T-helper 1 cell treated with Interleukin-12 subunit alpha and Interleukin-12 subunit beta and Interleukin-4 antibody, amounts not matched to agents 30 μg/mL and 1 μg/mL, for 36 hours (primary cell): Measurements from ENCODE around the gene DNAJB9.
"Not testable (repeated sequence)": the region's sequence is repeated elsewhere in the genome, so short reads cannot be mapped to it uniquely, and the experiment has no call there.

ENCODE experiments used
- H3K27ac Mint-ChIP-seq: one replicate; pipeline ENCODE4 v1.8.0; 2021; ENCODE audit warnings: mild to moderate bottlenecking, mixed read lengths
- H3K27me3 Mint-ChIP-seq: one replicate; pipeline ENCODE4 v1.8.0; 2021; ENCODE audit warnings: low read depth, mixed read lengths
- H3K36me3 Mint-ChIP-seq: one replicate; pipeline ENCODE4 v1.8.0; 2021; ENCODE audit warnings: low read depth, mixed read lengths
- H3K4me1 Mint-ChIP-seq: one replicate; pipeline ENCODE4 v1.8.0; 2021; ENCODE audit warnings: low read depth, mixed read lengths
- H3K4me3 Mint-ChIP-seq: one replicate; pipeline ENCODE4 v1.8.0; 2021; ENCODE audit warnings: mild to moderate bottlenecking, moderate library complexity, mixed read lengths
- H3K9me3 Mint-ChIP-seq: one replicate; pipeline ENCODE4 v1.8.0; 2021; ENCODE audit warnings: mixed read lengths

DNAJB9 gene

DNA sequence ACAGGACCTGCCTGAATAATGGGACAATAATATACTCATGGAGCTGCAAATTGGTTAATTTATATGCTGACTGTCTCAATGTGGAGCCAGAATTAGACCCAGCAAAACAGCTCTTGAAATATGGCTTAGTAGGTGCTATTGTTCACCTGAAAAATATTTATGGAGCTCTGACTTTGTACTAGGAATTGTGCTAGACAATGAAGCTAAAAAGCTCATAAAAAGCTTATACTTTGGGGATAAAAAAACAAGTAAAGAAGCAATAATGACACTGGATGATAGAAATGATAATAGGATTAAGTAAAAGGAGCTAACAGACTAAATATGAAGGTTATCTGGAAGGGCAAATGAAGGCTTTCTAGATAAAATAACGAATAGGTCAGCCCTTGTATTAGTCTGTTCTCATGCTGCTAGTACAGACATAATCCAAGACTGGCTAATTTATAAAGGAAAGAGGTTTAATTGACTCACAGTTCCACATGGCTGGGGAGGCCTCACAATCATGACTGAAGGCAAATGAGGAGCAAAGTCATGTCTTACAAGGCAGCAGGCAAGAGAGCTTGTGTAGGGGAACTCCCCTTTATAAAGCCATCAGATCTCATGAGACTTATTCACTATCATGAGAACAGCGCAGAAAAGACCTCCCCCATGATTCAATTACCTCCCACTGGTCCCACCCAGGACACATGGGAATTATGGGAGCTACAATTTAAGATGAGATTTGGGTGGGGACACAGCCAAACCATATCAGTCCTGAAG lies 21.4 kb upstream of the DNAJB9 start:
- H3K4me1 Mint-ChIP-seq, H3K9me3 Mint-ChIP-seq, H3K27ac Mint-ChIP-seq, H3K27me3 Mint-ChIP-seq, H3K4me3 Mint-ChIP-seq, H3K36me3 Mint-ChIP-seq: not testable (repeated sequence)

GRCh38 chr7:108556665-108557064 lies 13.0 kb upstream of the DNAJB9 start:
- Mint-ChIP-seq H3K36me3 (peaks cover 31% of the 10 kb centered on the region), H3K9me3 (peaks cover 24% of the 10 kb centered on the region)
- H3K4me1 Mint-ChIP-seq, H3K27ac Mint-ChIP-seq, H3K27me3 Mint-ChIP-seq, H3K4me3 Mint-ChIP-seq: not testable (repeated sequence)

DNA sequence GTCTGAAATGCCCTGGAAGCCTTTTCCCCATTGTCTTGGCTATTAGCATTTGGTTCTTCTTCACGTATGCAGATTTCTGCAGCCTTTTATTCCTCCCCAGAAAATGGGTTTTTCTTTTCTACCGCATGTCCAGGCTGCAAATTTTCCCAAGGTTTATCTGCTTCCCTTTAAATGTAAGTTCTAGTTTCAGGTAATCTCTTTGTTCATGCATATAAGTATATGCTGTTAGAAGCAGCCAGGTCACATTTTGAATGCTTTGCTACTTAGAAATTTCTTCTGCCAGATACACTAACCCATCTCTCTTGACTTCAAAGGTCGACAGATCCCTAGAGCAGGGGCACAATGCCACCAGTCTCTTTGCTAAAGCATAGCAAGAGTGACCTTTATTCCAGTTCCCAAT lies 12.5 kb upstream of the DNAJB9 start:
- Mint-ChIP-seq H3K36me3 (peaks cover 31% of the 10 kb centered on the region), H3K4me1 (peaks cover 2% of the 10 kb centered on the region), H3K27ac (no peak overlapping the region), H3K4me3 (no peak overlapping the region), H3K27me3 (no peaks in the 10 kb centered on the region), H3K9me3 (peaks cover 24% of the 10 kb centered on the region)

GRCh38 chr7:108557617-108558016 lies 12.1 kb upstream of the DNAJB9 start:
- Mint-ChIP-seq H3K9me3 (peaks cover 24% of the 10 kb centered on the region), H3K27ac (no peak overlapping the region), H3K4me1 (no peaks in the 10 kb centered on the region), H3K4me3 (no peak overlapping the region), H3K36me3 (peaks cover 34% of the 10 kb centered on the region), H3K27me3 (no peaks in the 10 kb centered on the region)

- Mint-ChIP-seq H3K9me3 (peaks cover 24% of the 10 kb centered on the region), H3K27ac (no peak overlapping the region), H3K4me3 (no peak overlapping the region), H3K27me3 (no peaks in the 10 kb centered on the region), H3K4me1 (no peaks in the 10 kb centered on the region), H3K36me3 (peaks cover 37% of the 10 kb centered on the region)
These were observed 10.4 kb upstream of the DNAJB9 start for GRCh38 chr7:108559253-108559652.

- no peaks in the 10 kb centered on the region for H3K27me3 Mint-ChIP-seq
- H3K27ac Mint-ChIP-seq = no peak overlapping the region
- H3K36me3 Mint-ChIP-seq = peaks cover 46% of the 10 kb centered on the region
- H3K4me3 Mint-ChIP-seq = no peak overlapping the region
- peaks cover 24% of the 10 kb centered on the region for H3K9me3 Mint-ChIP-seq
- H3K4me1 Mint-ChIP-seq = peaks cover 6% of the 10 kb centered on the region
These were observed 8.5 kb upstream of the DNAJB9 start for GRCh38 chr7:108561047-108561619.

DNA sequence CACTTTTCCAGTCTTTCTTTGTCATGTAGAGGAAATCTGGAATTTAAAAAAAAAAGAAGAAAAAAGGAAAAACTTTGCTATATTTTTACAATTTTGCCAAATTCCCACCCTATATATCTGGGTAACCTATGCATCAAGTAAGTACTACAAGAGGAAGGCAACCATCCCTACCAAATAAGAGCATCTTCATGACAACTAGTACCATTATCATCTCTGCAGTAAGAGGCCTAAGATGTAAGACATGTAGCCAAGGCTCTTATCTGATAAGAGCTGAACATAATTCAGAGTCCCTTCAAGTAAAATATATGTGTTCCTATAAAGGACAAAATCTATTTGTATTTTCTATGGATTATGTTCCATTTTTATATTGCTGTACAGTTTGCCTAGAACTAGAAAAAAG lies 3.7 kb upstream of the DNAJB9 start:
- peaks cover 18% of the 10 kb centered on the region for H3K4me1 Mint-ChIP-seq
- H3K27me3 Mint-ChIP-seq = no peaks in the 10 kb centered on the region
- H3K27ac Mint-ChIP-seq = no peak overlapping the region
- H3K9me3 Mint-ChIP-seq = peaks cover 4% of the 10 kb centered on the region
- peaks cover 34% of the 10 kb centered on the region for H3K36me3 Mint-ChIP-seq
- H3K4me3 Mint-ChIP-seq = no peak overlapping the region

GRCh38 chr7:108568801-108569380 lies 783 bp upstream of the DNAJB9 start:
- peak overlapping the region; percentile 96 for H3K27ac Mint-ChIP-seq
- H3K9me3 Mint-ChIP-seq = peaks cover 4% of the 10 kb centered on the region
- H3K4me1 Mint-ChIP-seq = peaks cover 34% of the 10 kb centered on the region
- H3K36me3 Mint-ChIP-seq = peaks cover 40% of the 10 kb centered on the region
- no peaks in the 10 kb centered on the region for H3K27me3 Mint-ChIP-seq
- H3K4me3 Mint-ChIP-seq = peak overlapping the region; percentile 93

- no peaks in the 10 kb centered on the region for H3K27me3 Mint-ChIP-seq
- peaks cover 39% of the 10 kb centered on the region for H3K36me3 Mint-ChIP-seq
- peak overlapping the region; percentile 96 for H3K27ac Mint-ChIP-seq
- H3K4me3 Mint-ChIP-seq = peak overlapping the region; percentile 93
- H3K4me1 Mint-ChIP-seq = peaks cover 38% of the 10 kb centered on the region
- H3K9me3 Mint-ChIP-seq = peaks cover 4% of the 10 kb centered on the region
These were observed 577 bp downstream of the DNAJB9 start for GRCh38 chr7:108570146-108570755.

DNA sequence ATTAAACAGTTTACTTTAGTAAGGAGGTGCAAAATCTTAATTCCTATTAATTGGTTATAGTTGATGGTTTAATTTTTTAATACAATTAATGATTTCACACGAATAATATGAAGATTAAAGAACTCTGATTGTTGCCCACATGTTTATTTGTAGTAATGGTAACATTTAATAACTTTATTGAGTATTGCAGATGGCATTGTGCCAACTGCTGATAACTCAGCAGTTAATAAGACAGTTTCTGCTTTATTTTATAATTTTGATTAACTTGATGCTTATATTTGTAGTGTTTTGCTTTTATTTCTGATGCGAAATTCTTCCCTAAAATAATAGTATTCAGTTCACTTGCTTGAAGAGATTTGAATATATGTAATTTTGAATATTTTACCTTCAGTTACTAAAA lies 2.8 kb downstream of the DNAJB9 start:
- Mint-ChIP-seq H3K4me3 (no peak overlapping the region), H3K36me3 (peaks cover 50% of the 10 kb centered on the region), H3K27ac (no peak overlapping the region), H3K4me1 (peaks cover 32% of the 10 kb centered on the region), H3K9me3 (no peaks in the 10 kb centered on the region), H3K27me3 (no peaks in the 10 kb centered on the region)

- Mint-ChIP-seq H3K4me1 (peaks cover 24% of the 10 kb centered on the region), H3K27me3 (no peaks in the 10 kb centered on the region), H3K27ac (no peak overlapping the region), H3K4me3 (no peak overlapping the region), H3K36me3 (peaks cover 56% of the 10 kb centered on the region), H3K9me3 (no peaks in the 10 kb centered on the region)
These were observed 5.5 kb downstream of the DNAJB9 start for GRCh38 chr7:108575156-108575555.

DNA sequence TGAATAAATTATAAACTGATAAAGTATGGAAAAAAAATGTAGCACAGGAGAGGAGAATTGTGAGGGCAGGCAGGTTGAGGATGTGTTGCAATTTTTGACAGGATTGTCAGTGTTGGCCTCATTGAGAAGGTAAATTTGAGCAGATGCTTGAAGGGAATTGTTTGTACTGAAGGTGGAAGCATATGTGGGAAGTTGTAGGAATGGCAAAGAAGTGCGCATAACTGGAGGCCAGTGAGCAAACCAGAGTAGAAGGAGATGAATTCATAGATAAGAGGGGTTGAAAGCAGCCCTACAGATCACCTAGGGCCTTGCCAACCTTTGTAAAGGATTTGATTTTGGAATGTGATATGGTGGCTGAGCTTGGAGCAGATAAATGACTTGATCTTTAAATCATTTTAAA lies 6.4 kb downstream of the DNAJB9 start:
- Mint-ChIP-seq H3K36me3 (peaks cover 56% of the 10 kb centered on the region), H3K4me3 (no peak overlapping the region), H3K27ac (no peak overlapping the region), H3K4me1 (peaks cover 21% of the 10 kb centered on the region), H3K27me3 (no peaks in the 10 kb centered on the region), H3K9me3 (no peaks in the 10 kb centered on the region)

DNA sequence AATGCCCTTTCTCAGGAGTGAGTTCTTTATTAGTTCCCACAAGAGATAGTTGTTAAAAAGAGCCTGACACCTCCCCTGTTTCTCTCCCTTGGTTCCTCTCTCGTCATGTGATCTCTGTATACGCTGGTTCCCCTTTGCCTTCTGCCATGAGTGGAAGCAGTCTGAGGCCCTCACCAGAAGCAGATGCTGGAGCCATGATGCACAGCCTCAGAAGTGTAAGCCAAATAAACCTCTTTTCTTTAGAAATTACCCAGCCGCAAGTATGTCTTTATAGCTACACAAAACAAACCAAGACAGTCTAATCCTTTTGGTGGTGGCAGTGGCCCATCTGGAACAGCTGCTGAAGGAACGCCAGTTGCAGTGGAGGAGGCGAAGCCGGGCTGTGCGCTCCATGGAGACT lies 9.3 kb downstream of the DNAJB9 start:
- H3K27me3 Mint-ChIP-seq = no peaks in the 10 kb centered on the region
- H3K4me3 Mint-ChIP-seq = no peak overlapping the region
- peaks cover 42% of the 10 kb centered on the region for H3K36me3 Mint-ChIP-seq
- no peaks in the 10 kb centered on the region for H3K9me3 Mint-ChIP-seq
- no peak overlapping the region for H3K27ac Mint-ChIP-seq
- peaks cover 6% of the 10 kb centered on the region for H3K4me1 Mint-ChIP-seq

GRCh38 chr7:108580298-108580697 lies 10.6 kb downstream of the DNAJB9 start:
- Mint-ChIP-seq H3K4me1 (peaks cover 2% of the 10 kb centered on the region), H3K4me3 (no peak overlapping the region), H3K36me3 (peaks cover 31% of the 10 kb centered on the region), H3K27me3 (no peaks in the 10 kb centered on the region), H3K27ac (no peak overlapping the region), H3K9me3 (no peaks in the 10 kb centered on the region)
